SK-N-SH treated with all-trans-retinoic acid at 6 μM for 48 hours (cell line): Measurements from ENCODE around the gene CRAMP1.

Experiments
- ATAC-seq: fragments of 200-7000 bp; cut with Tn5 transposase; 3 replicates; pipeline ENCODE4 v1.9.1; 2020; ENCODE audit warnings: mild to moderate bottlenecking, moderate library complexity
- ARNTL ChIP-seq: fragments of 450-650 bp; formaldehyde crosslinking; IDR thresholded peaks from 2 replicates; pipeline ENCODE4 v1.5.0; 2020; ENCODE audit warnings: low read depth, mild to moderate bottlenecking, moderate library complexity, borderline replicate concordance
- CREB5 ChIP-seq: fragments of 250-450 bp; sonication (Bioruptor Pico); IDR thresholded peaks from 2 replicates; pipeline ENCODE4 v1.5.1; 2020; ENCODE audit warnings: low read depth, mild to moderate bottlenecking, moderate library complexity
- CSDC2 ChIP-seq: fragments of 250-450 bp; sonication (Bioruptor Pico); IDR thresholded peaks from 2 replicates; pipeline ENCODE4 v1.5.0; 2020; ENCODE audit warnings: mild to moderate bottlenecking, moderate library complexity
- CSRNP3 ChIP-seq: fragments of 250-450 bp; sonication (Bioruptor Pico); IDR thresholded peaks from 2 replicates; pipeline ENCODE4 v1.5.1; 2021; ENCODE audit warnings: mild to moderate bottlenecking, moderate library complexity
- GLIS3 ChIP-seq: fragments of 250-450 bp; sonication (Bioruptor Pico); IDR thresholded peaks from 2 replicates; pipeline ENCODE4 v1.5.0; 2020; ENCODE audit warnings: mild to moderate bottlenecking, moderate library complexity
- ISL1 ChIP-seq: fragments of 250-450 bp; sonication (Bioruptor Pico); IDR thresholded peaks from 2 replicates; pipeline ENCODE4 v2.1.2; 2022; ENCODE audit warnings: mild to moderate bottlenecking, moderate library complexity
- OSR1 ChIP-seq: fragments of 250-450 bp; sonication (Bioruptor Pico); IDR thresholded peaks from 2 replicates; pipeline ENCODE4 v1.8.0; 2022; ENCODE audit warnings: moderate library complexity, mild to moderate bottlenecking, inconsistent platforms
- POU6F1 ChIP-seq: fragments of 250-450 bp; sonication (Bioruptor Pico); IDR thresholded peaks from 2 replicates; pipeline ENCODE4 v1.8.0; 2021; ENCODE audit warnings: low read depth, mild to moderate bottlenecking, moderate library complexity, borderline replicate concordance
- PPARA ChIP-seq: fragments of 250-450 bp; sonication (Bioruptor Pico); IDR thresholded peaks from 2 replicates; pipeline ENCODE4 v1.5.0; 2020; ENCODE audit warnings: mild to moderate bottlenecking, borderline replicate concordance
- RARB ChIP-seq: fragments of 250-450 bp; sonication (Bioruptor Pico); IDR thresholded peaks from 2 replicates; pipeline ENCODE4 v1.8.0; 2021; ENCODE audit warnings: mild to moderate bottlenecking, moderate library complexity
- SNAI2 ChIP-seq: fragments of 250-450 bp; sonication (Bioruptor Pico); IDR thresholded peaks from 2 replicates; pipeline ENCODE4 v1.5.0; 2020; ENCODE audit warnings: mild to moderate bottlenecking, moderate library complexity
- TCF4 ChIP-seq: fragments of 250-450 bp; sonication (Bioruptor Pico); IDR thresholded peaks from 2 replicates; pipeline ENCODE4 v1.8.0; 2021; ENCODE audit warnings: mild to moderate bottlenecking, moderate library complexity, borderline replicate concordance
- TOX ChIP-seq: fragments of 250-450 bp; sonication (Bioruptor Pico); IDR thresholded peaks from 2 replicates; pipeline ENCODE4 v1.8.0; 2021; ENCODE audit warnings: mild to moderate bottlenecking, moderate library complexity, borderline replicate concordance
- TSHZ2 ChIP-seq: fragments of 250-450 bp; sonication (Bioruptor Pico); IDR thresholded peaks from 2 replicates; pipeline ENCODE4 v1.5.0; 2020; ENCODE audit warnings: mild to moderate bottlenecking, moderate library complexity
- ZC3H10 ChIP-seq: fragments of 250-450 bp; sonication (Bioruptor Pico); IDR thresholded peaks from 2 replicates; pipeline ENCODE4 v1.5.1; 2021; ENCODE audit warnings: mild to moderate bottlenecking, moderate library complexity
- ZFP3 ChIP-seq: fragments of 250-450 bp; sonication (Bioruptor Pico); IDR thresholded peaks from 2 replicates; pipeline ENCODE4 v1.5.0; 2020; ENCODE audit warnings: mild to moderate bottlenecking, moderate library complexity
- ZFP30 ChIP-seq: fragments of 450-650 bp; formaldehyde crosslinking; IDR thresholded peaks from 2 replicates; pipeline ENCODE4 v1.5.0; 2022; ENCODE audit warnings: mild to moderate bottlenecking, moderate library complexity
- ZNF565 ChIP-seq: fragments of 450-650 bp; formaldehyde crosslinking; conservative IDR thresholded peaks from 2 replicates; pipeline ENCODE4 v1.5.0; 2020; ENCODE audit warnings: low read depth, mild to moderate bottlenecking, moderate library complexity
- ZNF70 ChIP-seq: fragments of 450-650 bp; formaldehyde crosslinking; IDR thresholded peaks from 2 replicates; pipeline ENCODE4 v1.5.0; 2020; ENCODE audit warnings: mild to moderate bottlenecking, moderate library complexity
- ZNF8 ChIP-seq: fragments of 450-650 bp; formaldehyde crosslinking; IDR thresholded peaks from 2 replicates; pipeline ENCODE4 v1.5.0; 2020; ENCODE audit warnings: mild to moderate bottlenecking, moderate library complexity
- TF ChIP-seq, protein P1 (sequence below): fragments of 250-450 bp; sonication (Bioruptor Pico); IDR thresholded peaks from 2 replicates; pipeline ENCODE4 v1.8.0; 2020; ENCODE audit warnings: mild to moderate bottlenecking, moderate library complexity, borderline replicate concordance

The CRAMP1 gene

DNA sequence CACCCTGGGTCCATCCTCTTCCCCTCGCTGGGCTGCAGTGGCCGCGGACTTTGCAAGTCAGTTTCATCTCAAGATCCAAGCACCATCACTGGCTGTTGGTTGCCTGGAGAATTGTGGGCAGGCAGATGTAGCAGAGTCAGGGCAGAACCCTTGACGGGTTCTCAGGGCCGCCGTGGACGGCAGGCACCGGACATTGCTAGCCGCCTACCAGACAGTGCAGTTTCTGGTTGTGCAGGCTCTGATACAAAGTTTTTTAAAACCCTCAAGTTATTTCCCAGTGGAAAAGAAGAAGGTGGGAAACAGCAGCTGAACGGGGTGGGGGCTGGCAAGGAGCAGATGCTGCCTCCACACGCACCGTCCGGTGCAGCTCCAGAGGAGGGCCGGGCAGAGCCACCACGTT is 97.2 kb downstream of the CRAMP1 start:
- ATAC-seq = no peak

GRCh38 chr16:1710811-1711507 is 98.8 kb downstream of the CRAMP1 start:
- no peak for ATAC-seq
- TF ChIP-seq ARNTL (CRISPR knock-in tag) = no peak
- TF ChIP-seq ZNF565 (CRISPR knock-in tag) = no peak
- no peak for TF ChIP-seq TOX (CRISPR knock-in tag)
- TF ChIP-seq, protein P1, sequence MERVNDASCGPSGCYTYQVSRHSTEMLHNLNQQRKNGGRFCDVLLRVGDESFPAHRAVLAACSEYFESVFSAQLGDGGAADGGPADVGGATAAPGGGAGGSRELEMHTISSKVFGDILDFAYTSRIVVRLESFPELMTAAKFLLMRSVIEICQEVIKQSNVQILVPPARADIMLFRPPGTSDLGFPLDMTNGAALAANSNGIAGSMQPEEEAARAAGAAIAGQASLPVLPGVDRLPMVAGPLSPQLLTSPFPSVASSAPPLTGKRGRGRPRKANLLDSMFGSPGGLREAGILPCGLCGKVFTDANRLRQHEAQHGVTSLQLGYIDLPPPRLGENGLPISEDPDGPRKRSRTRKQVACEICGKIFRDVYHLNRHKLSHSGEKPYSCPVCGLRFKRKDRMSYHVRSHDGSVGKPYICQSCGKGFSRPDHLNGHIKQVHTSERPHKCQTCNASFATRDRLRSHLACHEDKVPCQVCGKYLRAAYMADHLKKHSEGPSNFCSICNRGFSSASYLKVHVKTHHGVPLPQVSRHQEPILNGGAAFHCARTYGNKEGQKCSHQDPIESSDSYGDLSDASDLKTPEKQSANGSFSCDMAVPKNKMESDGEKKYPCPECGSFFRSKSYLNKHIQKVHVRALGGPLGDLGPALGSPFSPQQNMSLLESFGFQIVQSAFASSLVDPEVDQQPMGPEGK (CRISPR knock-in tag) = no peak
- TF ChIP-seq CSRNP3 (CRISPR knock-in tag) = no peak
- no peak for TF ChIP-seq CSDC2
- TF ChIP-seq ISL1 (CRISPR knock-in tag) = no peak
- TF ChIP-seq GLIS3 (CRISPR knock-in tag) = no peak

More for the DNA sequence above, 97.2 kb downstream of the CRAMP1 start:
- TF ChIP-seq GLIS3 (CRISPR knock-in tag) = no peak
- TF ChIP-seq ISL1 (CRISPR knock-in tag) = no peak
- TF ChIP-seq ZFP3 (CRISPR knock-in tag) = no peak
- TF ChIP-seq ZNF8 (CRISPR knock-in tag) = no peak
- TF ChIP-seq ZFP30 (CRISPR knock-in tag) = no peak
- no peak for TF ChIP-seq OSR1 (CRISPR knock-in tag)
- TF ChIP-seq ZNF70 (CRISPR knock-in tag) = no peak
- no peak for TF ChIP-seq ZC3H10 (CRISPR knock-in tag)
- TF ChIP-seq TOX (CRISPR knock-in tag) = no peak
- no peak for TF ChIP-seq TSHZ2 (CRISPR knock-in tag)
- no peak for TF ChIP-seq POU6F1
- TF ChIP-seq SNAI2 (CRISPR knock-in tag) = no peak
- TF ChIP-seq PPARA = no peak
- TF ChIP-seq CSRNP3 (CRISPR knock-in tag) = no peak
- TF ChIP-seq CREB5 (CRISPR knock-in tag) = no peak
- no peak for TF ChIP-seq CSDC2
- no peak for TF ChIP-seq RARB
- TF ChIP-seq TCF4 (CRISPR knock-in tag) = no peak
- TF ChIP-seq, protein P1 (CRISPR knock-in tag) = no peak
- TF ChIP-seq ARNTL (CRISPR knock-in tag) = no peak
